HG03342 (cell line): ENCODE measurements around the gene REV3L.
"Not testable (repeated sequence)": the region's sequence is repeated elsewhere in the genome, so short reads cannot be mapped to it uniquely, and the experiment has no call there.

ENCODE experiments used
- ATAC-seq: cut with Tn5 transposase; IDR thresholded peaks from one replicate; pipeline ENCODE4 v1.9.1; 2021; ENCODE audit warnings: mild to moderate bottlenecking, moderate library complexity; ENCODE audit not compliant: unreplicated experiment

Gene REV3L

DNA sequence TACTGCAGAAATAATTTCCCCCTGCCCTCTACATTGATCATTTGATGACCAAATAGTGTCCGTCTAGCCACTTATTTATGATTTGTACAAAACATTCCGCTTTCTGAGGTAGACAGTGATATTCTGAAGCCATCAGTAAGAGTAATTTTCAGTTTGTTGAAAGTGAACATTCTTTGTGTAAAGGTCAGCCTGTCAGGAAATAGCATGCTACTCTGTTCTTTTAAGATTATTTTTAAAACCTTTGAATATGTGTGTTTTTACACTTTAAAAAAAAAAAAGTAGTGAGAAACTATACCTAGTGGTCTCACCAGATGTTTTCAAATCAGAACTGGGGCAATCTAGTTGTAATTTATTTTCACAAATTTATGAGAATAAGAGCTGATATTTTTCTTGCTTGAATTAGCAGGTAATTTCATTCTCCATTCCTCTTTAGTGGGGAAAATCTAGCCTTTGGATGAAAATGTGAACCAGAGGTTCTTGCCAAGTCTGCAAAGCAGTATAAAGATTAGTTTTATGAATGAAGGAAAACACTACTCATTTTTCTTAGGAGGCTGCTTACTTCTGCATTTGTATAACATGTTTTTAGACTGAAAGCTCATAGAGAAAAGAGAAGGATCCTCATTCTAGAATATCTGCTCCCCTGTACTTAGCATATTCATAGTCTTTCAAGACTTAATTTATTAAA is 12.1 kb upstream of the REV3L start:
- ATAC-seq: no peak

DNA sequence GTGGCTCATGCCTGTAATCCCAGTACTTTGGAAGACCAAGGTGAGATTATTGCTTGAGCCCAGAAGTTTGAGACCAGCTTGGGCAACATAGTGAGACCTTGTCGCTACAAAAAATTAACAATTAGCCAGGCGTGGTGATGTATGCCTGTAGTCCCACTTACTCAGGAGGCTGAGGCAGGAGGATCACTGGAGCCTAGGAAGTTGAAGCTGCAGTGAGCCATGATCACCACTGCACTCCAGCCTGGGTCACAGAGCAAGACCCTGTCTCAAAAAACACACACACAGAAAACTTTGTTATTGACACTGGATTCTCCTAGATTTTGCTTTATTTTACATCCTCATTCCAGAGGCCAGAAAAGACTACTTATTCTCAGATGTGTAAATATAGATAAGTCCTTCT is 9.5 kb upstream of the REV3L start:
- no peak for ATAC-seq

- no peak for ATAC-seq
Measured at GRCh38 chr6:111490067-111490466, 7.0 kb upstream of the REV3L start.

DNA sequence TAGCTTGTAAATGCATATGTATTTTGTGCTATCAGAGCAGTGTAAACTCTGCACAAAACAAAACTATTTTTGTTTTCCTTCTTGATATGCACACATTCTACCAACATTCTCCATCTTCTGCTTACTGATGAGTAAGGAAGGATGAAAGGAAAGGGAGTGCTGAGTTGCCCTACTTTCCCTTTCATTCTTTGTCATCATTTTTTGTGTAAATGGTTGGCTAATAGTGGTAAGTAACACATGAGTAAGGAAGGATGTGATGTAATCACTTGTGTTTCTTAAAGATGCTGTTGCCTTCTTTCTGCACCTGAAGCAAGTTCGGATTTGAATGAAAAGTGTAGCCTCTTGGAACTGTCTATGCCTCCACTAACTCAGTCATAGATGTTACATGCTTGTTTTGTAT is 4.6 kb upstream of the REV3L start:
- peak; percentile 25 for ATAC-seq

GRCh38 chr6:111486921-111487320 is 3.9 kb upstream of the REV3L start:
- no peak for ATAC-seq

GRCh38 chr6:111486475-111486874 is 3.5 kb upstream of the REV3L start:
- no peak for ATAC-seq

- no peak for ATAC-seq
Measured at GRCh38 chr6:111485342-111485741, 2.3 kb upstream of the REV3L start.

DNA sequence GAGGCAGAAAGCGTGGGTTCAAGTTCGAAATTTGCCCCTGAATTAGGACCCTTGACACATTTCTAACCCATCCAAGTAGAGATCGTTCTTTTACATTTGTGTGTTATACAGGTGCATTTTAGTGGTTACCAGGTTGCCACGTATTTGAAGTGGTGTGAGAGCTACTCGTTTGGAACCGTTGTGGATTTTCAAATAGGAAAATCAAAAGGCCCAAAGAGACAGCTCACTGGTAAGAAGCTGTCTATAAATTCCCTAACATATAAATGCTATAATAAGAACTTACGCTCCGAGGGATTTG is 1.6 kb upstream of the REV3L start:
- no peak for ATAC-seq

- ATAC-seq: peak; percentile 51
Measured at GRCh38 chr6:111483736-111484632, 966 bp upstream of the REV3L start.

DNA sequence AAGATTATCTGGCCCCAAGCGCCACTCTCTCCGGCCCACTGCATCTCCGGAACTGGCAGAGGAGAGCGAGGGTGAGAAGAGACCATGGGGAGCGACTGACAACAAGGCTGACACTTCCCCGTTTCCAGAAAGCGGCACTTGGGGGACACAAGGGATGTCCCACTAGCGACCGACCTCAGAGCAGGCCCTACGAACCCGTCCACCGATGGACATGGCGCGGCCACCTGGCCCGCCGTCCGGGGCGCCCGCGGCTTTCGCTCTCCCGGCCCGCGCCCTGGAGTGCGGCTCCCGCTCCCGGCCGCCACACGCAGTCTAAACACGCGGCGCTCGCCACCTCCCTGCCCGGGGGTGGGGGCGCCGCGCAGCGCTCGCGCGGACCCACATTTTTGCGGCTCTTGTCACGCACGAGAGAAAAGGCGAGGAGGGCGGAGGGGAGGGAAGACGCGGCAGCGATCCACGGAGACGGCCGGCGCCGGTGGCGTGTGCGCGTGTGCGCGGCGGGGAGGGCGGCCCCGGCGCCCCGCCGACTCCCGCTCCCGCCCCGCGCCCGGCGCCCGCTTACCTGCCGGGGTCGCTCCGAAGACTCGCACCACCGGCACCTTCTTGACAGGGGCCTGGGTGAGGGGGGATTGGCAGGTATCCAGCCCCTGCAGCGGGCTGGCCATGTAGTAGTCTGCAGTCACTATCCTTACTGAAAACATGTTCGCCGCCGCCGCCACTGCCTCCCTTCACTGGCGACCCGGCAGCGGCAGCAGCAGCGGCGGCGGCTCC is 645 bp downstream of the REV3L start:
- ATAC-seq: peak; percentile 17

DNA sequence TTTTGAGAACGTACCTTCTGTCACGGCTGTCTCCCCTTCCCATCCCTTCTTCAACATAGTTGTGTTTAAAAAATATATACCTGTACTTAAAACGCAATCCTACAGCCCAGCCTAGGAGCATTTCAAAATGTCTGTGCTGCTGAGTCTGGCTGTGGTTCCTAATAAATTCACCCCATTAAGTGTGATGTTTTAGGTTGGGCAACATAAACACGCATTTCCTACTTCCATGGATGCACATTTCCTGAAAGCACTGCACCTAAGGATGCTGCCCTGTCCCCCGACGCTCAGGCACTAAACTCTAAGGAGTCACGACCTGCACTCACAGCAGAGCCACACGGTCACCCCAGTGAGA is 1.2 kb downstream of the REV3L start:
- no peak for ATAC-seq

DNA sequence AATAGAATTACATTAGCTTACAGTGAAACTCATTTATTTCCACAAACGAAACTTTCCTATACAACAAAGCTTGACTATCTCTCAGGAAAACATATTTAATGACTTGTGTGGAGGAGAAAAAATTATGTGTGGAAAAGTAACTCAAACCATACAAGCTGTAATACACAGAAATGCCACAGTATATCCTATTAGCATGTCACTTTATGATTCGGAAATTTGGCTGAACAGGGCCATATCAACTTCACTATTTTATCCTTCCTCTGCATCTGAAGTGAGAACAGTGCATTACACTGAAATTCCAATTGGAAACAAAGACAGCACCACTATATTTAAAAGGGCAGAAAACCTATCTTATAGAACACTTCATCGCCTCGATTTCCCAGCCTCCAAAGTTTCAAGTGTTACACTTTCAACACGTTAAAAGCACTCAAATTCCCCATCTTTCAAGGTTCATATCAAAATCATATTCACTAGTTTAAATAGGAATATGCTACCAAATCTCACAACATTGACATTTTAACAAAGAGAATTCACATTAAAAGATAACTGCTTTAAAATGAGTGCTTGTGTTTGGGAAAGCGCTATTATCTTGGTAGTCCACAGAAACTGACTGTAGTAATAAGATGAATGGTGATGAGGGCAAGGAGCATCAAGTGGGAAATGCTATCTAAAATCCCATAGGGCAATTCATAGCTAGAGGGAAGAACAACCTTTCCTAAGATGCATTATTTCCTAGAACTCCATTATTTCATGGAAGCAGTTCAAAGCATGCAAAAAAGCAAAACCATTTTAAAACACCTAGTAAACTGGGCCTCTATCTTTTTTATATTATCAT is 1.8 kb downstream of the REV3L start:
- ATAC-seq: no peak

DNA sequence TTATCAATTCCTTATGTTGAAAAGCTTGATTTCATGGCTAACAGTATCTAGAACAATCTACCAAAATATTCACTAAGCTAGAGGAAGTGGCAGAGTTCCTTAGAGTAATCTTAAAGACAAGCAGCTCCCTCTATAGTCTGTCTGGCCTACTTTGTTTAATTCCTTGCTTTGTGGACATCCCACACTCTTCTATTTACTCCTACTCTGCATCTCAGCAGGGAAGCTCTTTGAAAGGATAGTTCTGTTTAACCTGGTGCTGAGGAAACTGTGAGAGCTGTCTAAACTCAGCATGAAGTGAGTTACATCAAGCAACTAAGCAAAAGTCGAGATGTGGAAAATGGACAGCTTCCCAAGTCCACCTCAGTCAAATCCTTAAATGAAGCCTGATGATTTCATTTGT is 4.3 kb downstream of the REV3L start:
- no peak for ATAC-seq

- no peak for ATAC-seq
Measured at GRCh38 chr6:111478064-111478476, 4.9 kb downstream of the REV3L start.

DNA sequence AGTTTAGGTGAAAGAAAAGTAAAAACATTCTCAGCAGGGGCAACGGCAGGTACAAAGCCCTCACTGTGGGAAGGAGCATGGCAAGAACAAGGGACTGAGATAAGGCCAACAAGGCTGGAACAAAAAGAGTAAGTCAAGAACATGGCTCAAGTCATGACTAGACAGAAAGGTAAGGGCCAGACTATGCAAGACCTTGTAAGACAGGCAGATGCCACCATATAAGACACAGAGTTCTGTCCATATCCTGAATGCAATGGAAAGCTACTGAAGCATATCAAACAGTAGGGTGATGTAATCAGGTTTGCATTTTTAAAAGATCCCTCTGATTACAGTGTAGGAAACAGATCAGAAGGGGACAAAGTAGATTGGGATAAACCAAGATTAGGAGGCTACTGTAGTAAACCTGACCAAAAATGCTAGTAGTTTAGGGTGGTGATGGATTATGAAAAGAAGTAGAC is 5.5 kb downstream of the REV3L start:
- ATAC-seq: peak; percentile 34

GRCh38 chr6:111476061-111476460 is 7.0 kb downstream of the REV3L start:
- ATAC-seq: not testable (repeated sequence)

- ATAC-seq: no peak
Measured at GRCh38 chr6:111474771-111475170, 8.2 kb downstream of the REV3L start.

DNA sequence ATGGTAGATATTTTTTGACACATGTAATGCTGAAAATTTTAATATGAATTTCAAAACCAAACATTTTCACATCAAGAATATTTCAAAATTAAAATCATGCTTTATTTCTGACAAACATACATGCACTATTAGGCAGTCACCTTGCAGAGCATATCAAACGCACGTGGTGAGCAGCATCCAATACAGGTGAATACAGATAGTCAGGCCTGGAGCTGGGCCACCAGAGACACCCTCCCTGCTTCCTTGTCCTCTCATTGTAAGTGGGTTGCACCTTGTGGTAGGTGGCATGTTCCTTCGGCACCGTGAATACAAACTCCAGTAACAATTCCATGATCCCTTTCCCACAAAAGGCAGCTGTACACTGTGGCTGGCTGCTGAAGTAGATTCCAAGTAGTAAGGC is 8.9 kb downstream of the REV3L start:
- ATAC-seq: no peak

GRCh38 chr6:111472933-111473435 is 10.0 kb downstream of the REV3L start:
- no peak for ATAC-seq

DNA sequence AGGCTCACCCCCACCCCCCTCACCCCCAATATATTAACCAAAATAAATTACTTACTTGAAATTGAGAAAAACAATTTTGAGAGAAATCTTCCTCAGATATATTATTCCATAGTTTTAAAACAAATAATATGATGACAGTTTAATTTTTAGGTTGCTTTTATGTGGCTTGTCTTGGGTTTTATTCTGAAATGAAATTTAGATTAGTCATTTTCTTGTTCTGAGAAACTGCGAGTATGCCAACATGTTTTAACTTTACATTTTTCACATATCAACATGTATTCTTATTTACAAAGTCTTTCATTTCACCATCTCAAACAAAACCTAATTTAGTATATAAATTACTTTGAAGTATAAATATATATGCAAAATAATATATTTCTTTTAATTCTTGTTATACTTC is 11.1 kb downstream of the REV3L start:
- ATAC-seq: no peak

- no peak for ATAC-seq
Measured at GRCh38 chr6:111471533-111471932, 11.5 kb downstream of the REV3L start.
